LNCAP (cell line): ENCODE measurements around the gene B3GNT5.

Source experiments
- TF ChIP-seq, protein P1 (sequence below): fragments of 450-650 bp; IDR thresholded peaks from 2 replicates; pipeline ENCODE4 v1.5.1; 2017; ENCODE audit warnings: mild to moderate bottlenecking

B3GNT5 gene

DNA sequence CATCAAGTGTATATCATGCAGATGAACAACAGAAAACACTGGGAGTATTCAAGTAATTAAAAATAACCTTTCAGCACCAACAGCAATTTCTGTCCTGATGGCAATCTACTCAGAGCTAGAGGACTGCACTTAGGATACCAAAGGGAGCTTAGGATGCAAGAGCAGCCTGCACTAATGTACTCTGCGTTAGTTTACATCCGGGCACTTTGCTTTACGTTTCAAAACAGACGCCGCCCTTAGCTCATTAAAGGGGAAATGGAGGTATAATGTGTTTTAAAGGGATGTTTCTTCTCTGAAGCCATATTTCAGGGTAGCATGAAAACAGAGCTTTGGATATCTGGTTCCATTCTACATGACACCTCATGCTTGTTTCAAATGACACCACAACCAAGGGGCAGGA lies 14.0 kb upstream of the B3GNT5 start:
- TF ChIP-seq, protein P1, sequence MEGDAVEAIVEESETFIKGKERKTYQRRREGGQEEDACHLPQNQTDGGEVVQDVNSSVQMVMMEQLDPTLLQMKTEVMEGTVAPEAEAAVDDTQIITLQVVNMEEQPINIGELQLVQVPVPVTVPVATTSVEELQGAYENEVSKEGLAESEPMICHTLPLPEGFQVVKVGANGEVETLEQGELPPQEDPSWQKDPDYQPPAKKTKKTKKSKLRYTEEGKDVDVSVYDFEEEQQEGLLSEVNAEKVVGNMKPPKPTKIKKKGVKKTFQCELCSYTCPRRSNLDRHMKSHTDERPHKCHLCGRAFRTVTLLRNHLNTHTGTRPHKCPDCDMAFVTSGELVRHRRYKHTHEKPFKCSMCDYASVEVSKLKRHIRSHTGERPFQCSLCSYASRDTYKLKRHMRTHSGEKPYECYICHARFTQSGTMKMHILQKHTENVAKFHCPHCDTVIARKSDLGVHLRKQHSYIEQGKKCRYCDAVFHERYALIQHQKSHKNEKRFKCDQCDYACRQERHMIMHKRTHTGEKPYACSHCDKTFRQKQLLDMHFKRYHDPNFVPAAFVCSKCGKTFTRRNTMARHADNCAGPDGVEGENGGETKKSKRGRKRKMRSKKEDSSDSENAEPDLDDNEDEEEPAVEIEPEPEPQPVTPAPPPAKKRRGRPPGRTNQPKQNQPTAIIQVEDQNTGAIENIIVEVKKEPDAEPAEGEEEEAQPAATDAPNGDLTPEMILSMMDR = no peak

DNA sequence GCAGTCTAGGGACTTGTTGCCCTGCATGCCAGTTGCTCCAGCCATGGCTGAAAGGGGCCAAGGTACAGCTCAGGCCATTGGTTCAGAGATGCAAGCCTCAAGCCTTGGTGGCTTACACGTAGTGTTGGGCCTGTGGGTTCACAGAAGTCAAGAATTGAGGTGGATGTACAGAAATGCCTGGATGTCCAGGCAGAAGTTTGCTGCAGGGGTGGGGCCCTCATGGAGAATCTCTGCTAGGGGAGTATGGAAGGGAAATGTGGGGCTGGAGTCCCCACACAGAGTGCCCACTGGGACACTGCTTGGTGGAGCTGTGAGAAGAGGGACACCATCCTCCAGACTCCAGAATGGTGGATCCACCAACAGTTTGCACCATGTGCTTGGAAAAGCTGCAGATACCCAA lies 10.6 kb upstream of the B3GNT5 start:
- TF ChIP-seq, protein P1 = no peak

DNA sequence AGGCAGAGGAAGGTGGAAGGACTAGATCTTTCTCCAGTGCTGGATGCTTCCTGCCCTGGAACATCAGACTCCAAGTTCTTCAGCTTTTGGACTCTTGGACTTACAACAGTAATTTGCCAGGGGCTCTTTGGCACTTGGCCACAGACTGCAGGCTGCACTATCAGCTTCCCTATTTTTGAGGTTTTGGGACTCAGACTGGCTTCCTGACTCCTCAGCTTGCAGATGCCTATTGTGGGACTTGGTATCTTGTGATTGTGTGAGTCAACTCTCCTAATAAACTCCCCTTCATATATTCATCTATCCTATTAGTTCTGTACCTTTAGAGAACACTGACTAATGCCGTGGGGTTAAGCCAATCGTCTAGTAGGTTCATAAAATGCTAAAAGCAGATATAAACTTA lies 8.8 kb upstream of the B3GNT5 start:
- TF ChIP-seq, protein P1 = no peak

DNA sequence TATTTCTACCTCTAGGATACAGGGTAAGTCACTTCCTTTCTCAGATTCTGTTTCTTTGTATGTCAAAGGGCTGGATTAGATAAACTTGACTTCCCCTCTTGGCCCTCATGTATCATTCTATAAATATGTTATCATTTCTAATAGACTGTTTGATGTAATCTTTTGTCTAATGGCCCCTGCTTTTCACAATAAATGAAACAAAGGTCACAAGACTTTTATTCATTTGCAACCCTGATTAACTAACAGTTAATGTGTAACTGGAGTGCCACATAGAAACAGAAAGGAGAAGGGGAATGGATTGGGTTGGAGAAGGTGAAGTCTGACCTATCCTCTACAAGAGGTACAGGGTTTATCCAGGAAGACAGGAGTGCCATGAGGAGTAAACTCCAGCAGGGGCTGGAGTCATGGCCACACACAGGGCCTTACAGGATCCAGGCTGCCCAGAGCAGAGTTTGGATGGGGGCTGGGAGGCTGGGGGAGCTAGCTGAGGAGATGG lies 8.0 kb upstream of the B3GNT5 start:
- TF ChIP-seq, protein P1 = no peak

DNA sequence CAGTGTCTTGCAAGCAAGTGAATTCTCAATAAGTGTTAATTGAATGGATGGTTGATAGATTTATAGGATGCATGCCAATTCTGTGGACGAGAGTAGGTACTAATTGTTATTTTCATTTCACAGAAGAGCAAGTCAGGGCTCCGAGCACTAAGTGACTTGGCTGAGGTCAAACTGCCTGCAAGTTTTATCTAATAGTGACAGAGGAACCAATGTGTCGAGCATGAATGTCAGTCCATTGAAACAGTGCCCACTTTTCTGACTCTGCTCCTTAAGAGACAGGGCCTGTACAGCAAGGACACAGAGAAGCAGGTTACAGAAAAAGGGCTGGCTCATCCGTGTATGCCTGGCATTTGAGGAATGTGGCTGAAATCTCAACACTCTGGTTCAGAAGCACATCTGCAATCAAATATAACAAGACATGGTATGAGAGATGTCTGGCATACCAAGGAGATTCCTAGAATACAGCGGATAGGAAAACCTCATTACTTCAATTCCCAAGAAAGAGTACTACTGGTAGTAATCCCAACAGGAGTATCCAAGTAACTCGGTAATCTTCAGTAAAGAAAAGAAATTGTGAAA lies 6.0 kb upstream of the B3GNT5 start:
- TF ChIP-seq, protein P1 = no peak

DNA sequence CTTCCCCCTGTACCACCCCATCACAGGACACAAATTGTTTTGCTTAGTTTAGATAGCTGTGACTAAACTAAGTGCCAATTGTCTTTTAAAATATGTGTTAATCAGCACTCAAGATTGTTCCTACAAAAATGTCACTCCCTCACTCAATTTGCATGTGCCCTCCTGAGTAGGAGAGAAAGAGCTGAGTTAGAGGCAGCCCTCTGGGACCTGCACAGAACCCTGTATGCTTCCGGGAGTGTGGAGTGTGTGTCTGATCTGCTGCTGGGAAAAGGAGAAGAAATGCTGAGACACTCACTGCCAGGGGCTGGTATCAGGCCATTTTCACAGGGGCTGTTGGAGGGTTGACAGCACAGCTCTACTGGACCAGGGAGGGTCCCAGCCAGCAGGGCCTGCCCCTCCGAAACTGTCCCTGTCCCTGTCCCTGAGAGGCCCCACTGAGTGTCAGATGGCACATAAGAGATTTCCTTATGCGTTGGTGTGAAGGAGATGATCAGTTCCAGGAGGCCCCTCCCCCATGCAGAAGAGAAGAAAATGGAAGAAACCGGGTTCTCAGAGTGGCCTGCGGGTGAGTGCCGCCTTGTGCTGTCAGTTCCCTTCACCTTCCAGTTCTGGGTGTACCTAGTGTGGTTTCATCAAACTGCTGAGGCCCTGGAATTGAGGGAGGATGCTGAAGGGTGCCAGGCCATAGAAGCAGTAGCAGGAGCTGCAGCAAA lies 3.9 kb upstream of the B3GNT5 start:
- TF ChIP-seq, protein P1 = no peak

DNA sequence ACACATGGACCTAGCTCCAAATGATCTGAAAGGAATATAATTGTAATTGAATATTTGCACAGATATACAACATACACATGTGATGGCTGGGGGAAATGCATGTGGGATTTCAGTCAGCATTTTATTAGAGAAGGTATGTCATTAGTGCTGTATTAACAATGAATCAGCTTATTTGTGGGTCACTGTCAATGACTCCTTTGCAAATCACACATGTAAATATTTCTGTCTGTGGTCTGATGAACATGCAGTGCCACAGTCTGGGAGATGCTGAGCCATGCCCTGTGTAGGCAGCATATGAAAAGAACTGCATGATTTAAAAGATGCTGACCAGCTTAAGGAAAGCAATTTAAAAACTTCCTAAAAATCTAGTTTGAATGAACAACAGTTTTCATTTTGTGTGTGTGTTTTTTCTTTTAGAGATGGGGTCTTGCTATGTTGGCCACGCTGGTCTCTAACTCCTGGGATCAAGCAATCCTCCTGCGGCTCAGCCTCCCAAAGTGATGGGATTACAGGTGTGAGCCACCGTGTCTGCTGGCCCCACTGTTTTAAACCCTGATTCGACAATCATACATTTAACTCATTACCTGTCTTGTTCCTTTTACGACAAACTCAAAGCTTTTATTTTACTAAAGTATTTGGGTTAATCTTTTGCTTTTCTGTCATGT lies 803 bp upstream of the B3GNT5 start:
- TF ChIP-seq, protein P1 = no peak
